ENCODE data around the gene CAMSAP2.

DNA sequence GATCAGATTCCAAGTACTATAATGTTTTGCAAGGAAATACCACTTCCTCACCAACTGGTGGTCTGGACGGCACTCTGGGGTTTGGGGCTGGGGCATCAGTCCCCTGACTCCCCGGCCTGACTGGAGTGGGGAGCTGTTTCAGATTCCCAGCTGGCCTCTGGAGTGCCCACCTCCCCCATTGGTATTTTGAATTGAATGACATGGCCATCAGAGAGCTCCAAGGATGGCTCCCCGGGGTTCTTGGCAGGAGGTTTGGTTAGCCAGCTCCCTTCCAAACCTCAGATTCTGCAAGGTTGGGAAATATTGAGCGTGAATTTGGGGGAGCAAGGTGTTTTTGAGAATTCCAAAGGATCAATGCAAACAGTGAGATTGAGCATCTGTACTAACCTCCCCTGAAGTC is 153.9 kb downstream of the CAMSAP2 start:
- TF ChIP-seq POLR2A (IDR thresholded peaks at IDR 0.05; ENCODE audit: low read length), result no peak
- TF ChIP-seq EP300 (IDR thresholded peaks at IDR 0.05), result no peak

Measured in A549 (cell line).